SK-N-SH (cell line): ENCODE measurements around the gene C11orf68. TPM values are rescaled to one million over a fixed set of nuclear protein-coding genes. Genes with fewer than 3 reads are reported as not detected.

Experiments
- CTCF ChIA-PET: fragments of 300-600, 350-600 bp; formaldehyde crosslinking; extraction: SDS; loops from one replicate; lab custom pipeline; 2021; lab: Yijun Ruan, JAX
- POLR2A ChIA-PET: fragments of 350-600 bp; sonication (Branson Sonifier 250); formaldehyde crosslinking; extraction: SDS; loops from one replicate; lab custom pipeline; 2020; ENCODE audit warnings: antibody characterized with exemption, inconsistent platforms; lab: Yijun Ruan, JAX
- DNase-seq: peaks from one replicate; pipeline ENCODE4 v3.0.0; 2012
- H2AFZ ChIP-seq: fragments of 200-600 bp; sonication (generic); 2 replicates; pipeline ENCODE4 v1.8.1; 2016; ENCODE audit warnings: antibody characterized with exemption, mild to moderate bottlenecking, low read depth
- H3F3A ChIP-seq: fragments of 200-600 bp; sonication (generic); replicated peaks from 2 replicates; pipeline ENCODE3; 2016; ENCODE audit warnings: antibody characterized with exemption, mild to moderate bottlenecking; ENCODE audit not compliant: insufficient read depth
- H3K27ac ChIP-seq, 2 experiments: fragments of 200-500 bp in 1 of 2; fragments of 200-600 bp in 1 of 2; sonication (Bioruptor generic) in 1 of 2; sonication (generic), shearing (Covaris generic) in 1 of 2; 2 replicates each; pipeline versions ENCODE4 v1.5.1 to v1.6.1; 2014 to 2016; ENCODE audit warnings: low read depth in 2 of 2, inconsistent platforms in 1 of 2, low read length in 1 of 2, mild to moderate bottlenecking in 1 of 2, mixed read lengths in 1 of 2
- H3K27me3 ChIP-seq: fragments of 200-600 bp; sonication (generic), shearing (Covaris generic); 2 replicates; pipeline ENCODE4 v1.6.1; 2016; ENCODE audit warnings: mixed run types; ENCODE audit not compliant: insufficient read depth
- H3K36me3 ChIP-seq, 2 experiments: fragments of 200-500 bp in 1 of 2; fragments of 200-600 bp in 1 of 2; sonication (Bioruptor generic) in 1 of 2; sonication (generic) in 1 of 2; replicated peaks in 1 of 2; 2 replicates each; pipeline versions ENCODE3 to v1.5.1; 2014 to 2016; ENCODE audit warnings: low read length in 1 of 2, mild to moderate bottlenecking in 1 of 2; ENCODE audit not compliant: insufficient read depth in 2 of 2, control insufficient read depth in 1 of 2
- H3K4me1 ChIP-seq, 2 experiments: fragments of 200-500 bp in 1 of 2; fragments of 200-600 bp in 1 of 2; sonication (Bioruptor generic) in 1 of 2; sonication (generic), shearing (Covaris generic) in 1 of 2; 2 replicates each; pipeline versions ENCODE4 v1.5.1 to v1.6.1; 2014 to 2016; ENCODE audit warnings: low read depth in 1 of 2, low read length in 1 of 2, mixed run types in 1 of 2; ENCODE audit not compliant: insufficient read depth in 2 of 2, control insufficient read depth in 1 of 2
- H3K4me2 ChIP-seq: fragments of 200-600 bp; sonication (generic), shearing (Covaris generic); 2 replicates; pipeline ENCODE4 v1.6.1; 2017; ENCODE audit warnings: mixed run types
- H3K4me3 ChIP-seq, 2 experiments: fragments of 200-500 bp in 1 of 2; fragments of 200-600 bp in 1 of 2; sonication (Bioruptor generic) in 1 of 2; sonication (generic), shearing (Covaris generic) in 1 of 2; 2 replicates each; pipeline versions ENCODE4 v1.5.1 to v1.8.1; 2014 to 2016; ENCODE audit warnings: low read depth in 2 of 2, inconsistent platforms in 1 of 2, low read length in 1 of 2, mild to moderate bottlenecking in 1 of 2, mixed read lengths in 1 of 2, moderate library complexity in 1 of 2
- H3K79me2 ChIP-seq: fragments of 200-600 bp; sonication (generic); 2 replicates; pipeline ENCODE4 v1.8.1; 2017; ENCODE audit warnings: mild to moderate bottlenecking; ENCODE audit not compliant: insufficient read depth
- H3K9ac ChIP-seq: fragments of 200-600 bp; sonication (generic); 2 replicates; pipeline ENCODE4 v1.6.1; 2017; ENCODE audit warnings: mixed run types
- H3K9me2 ChIP-seq: fragments of 200-600 bp; sonication (generic); 2 replicates; pipeline ENCODE4 v1.6.1; 2017; ENCODE audit warnings: mixed run types
- H3K9me3 ChIP-seq: fragments of 200-600 bp; sonication (generic); 2 replicates; pipeline ENCODE4 v1.6.1; 2017; ENCODE audit warnings: mixed run types, mild to moderate bottlenecking, moderate library complexity
- H4K20me1 ChIP-seq: fragments of 200-600 bp; sonication (generic); 2 replicates; pipeline ENCODE4 v1.6.1; 2017; ENCODE audit warnings: mild to moderate bottlenecking, mixed run types; ENCODE audit not compliant: insufficient read depth
- CHD2 ChIP-seq: fragments of 150-350 bp; IDR thresholded peaks from 2 replicates; pipeline ENCODE4 v1.6.1; 2018; ENCODE audit warnings: low read length; ENCODE audit not compliant: partially characterized antibody
- EP300 ChIP-seq, 2 experiments: IDR thresholded peaks; 2 replicates each; pipeline versions ENCODE4 v1.4.0 to v1.6.1; 2012; ENCODE audit warnings: borderline replicate concordance in 1 of 2, low read depth in 1 of 2, low read length in 1 of 2
- EZH2phosphoT487 ChIP-seq: fragments of 200-600 bp; sonication (generic); IDR thresholded peaks from 2 replicates; pipeline ENCODE4 v1.6.1; 2017; ENCODE audit warnings: low read depth, mixed run types, mild to moderate bottlenecking, antibody characterized with exemption, moderate library complexity, borderline replicate concordance
- FOSL2 ChIP-seq: IDR thresholded peaks from 2 replicates; pipeline ENCODE4 v1.4.0; 2012; ENCODE audit warnings: low read depth, mild to moderate bottlenecking, moderate library complexity, borderline replicate concordance
- FOXJ3 ChIP-seq: sonication (generic); formaldehyde crosslinking; IDR thresholded peaks from 2 replicates; pipeline ENCODE4 v1.5.1; 2020; ENCODE audit warnings: mild to moderate bottlenecking, missing genetic modification reagents
- FOXM1 ChIP-seq: IDR thresholded peaks from 2 replicates; pipeline ENCODE4 v1.4.0; 2012; ENCODE audit warnings: low read depth, mild to moderate bottlenecking
- JUND ChIP-seq: IDR thresholded peaks from 2 replicates; pipeline ENCODE4 v1.4.0; 2012
- MXI1 ChIP-seq: IDR thresholded peaks from 2 replicates; pipeline ENCODE4 v1.6.1; 2012; ENCODE audit warnings: mild to moderate bottlenecking, low read depth, low read length, improper control_type of control experiment
- NFIC ChIP-seq: IDR thresholded peaks from 2 replicates; pipeline ENCODE4 v1.4.0; 2012; ENCODE audit warnings: borderline replicate concordance
- NRF1 ChIP-seq: IDR thresholded peaks from 2 replicates; pipeline ENCODE4 v1.6.1; 2012; ENCODE audit warnings: low read depth, mild to moderate bottlenecking, low read length
- POLR2AphosphoS5 ChIP-seq: IDR thresholded peaks from 2 replicates; pipeline ENCODE4 v1.6.1; 2012; ENCODE audit warnings: low read depth, low read length
- RAD21 ChIP-seq: IDR thresholded peaks from 2 replicates; pipeline ENCODE4 v1.6.1; 2012; ENCODE audit warnings: mild to moderate bottlenecking, low read length
- RCOR1 ChIP-seq: fragments of 150-350 bp; IDR thresholded peaks from 2 replicates; pipeline ENCODE4 v1.6.1; 2017; ENCODE audit warnings: antibody characterized with exemption, low read length
- RFX5 ChIP-seq: IDR thresholded peaks from 2 replicates; pipeline ENCODE4 v1.6.1; 2012; ENCODE audit warnings: mild to moderate bottlenecking, improper control_type of control experiment, low read length
- RXRA ChIP-seq: IDR thresholded peaks from 2 replicates; pipeline ENCODE4 v1.4.0; 2012; ENCODE audit warnings: low read depth, mild to moderate bottlenecking, borderline replicate concordance
- SIN3A ChIP-seq: IDR thresholded peaks from 2 replicates; pipeline ENCODE4 v1.6.1; 2012; ENCODE audit warnings: low read depth, mild to moderate bottlenecking, low read length, moderate library complexity, borderline replicate concordance
- SMC3 ChIP-seq: IDR thresholded peaks from 2 replicates; pipeline ENCODE4 v1.6.1; 2012; ENCODE audit warnings: low read depth, low read length, improper control_type of control experiment
- TAF1 ChIP-seq: IDR thresholded peaks from 2 replicates; pipeline ENCODE4 v1.6.1; 2012; ENCODE audit warnings: low read depth, mild to moderate bottlenecking, low read length, moderate library complexity, borderline replicate concordance
- TCF12 ChIP-seq: IDR thresholded peaks from 2 replicates; pipeline ENCODE4 v1.4.0; 2012
- TEAD4 ChIP-seq: IDR thresholded peaks from 2 replicates; pipeline ENCODE4 v1.4.0; 2012; ENCODE audit warnings: mild to moderate bottlenecking, borderline replicate concordance; ENCODE audit not compliant: insufficient read depth
- YY1 ChIP-seq: IDR thresholded peaks from 2 replicates; pipeline ENCODE4 v1.4.0; 2012; ENCODE audit warnings: low read depth, mild to moderate bottlenecking
- WGBS: methylation state at CpG from one replicate; pipeline ENCODE4 v1.1.6; 2017; ENCODE audit warnings: low lambda C conversion rate; 5-methylcytosine and 5-hydroxymethylcytosine counted together
- polyA plus RNA-seq, 3 experiments: library from polyadenylated mRNA; depleted of rRNA; stranded (reverse); fragments of >200 nt; gene quantifications; 2 replicates each; pipeline ENCODE4 v1.2.3, GENCODE V29; 2012
- TF ChIP-seq, protein P1 (sequence below): IDR thresholded peaks from 2 replicates; pipeline ENCODE4; 2012
- TF ChIP-seq, protein P2 (sequence below): fragments of 150-350 bp; IDR thresholded peaks from 2 replicates; pipeline ENCODE4 v1.6.1; 2017; ENCODE audit warnings: antibody characterized with exemption, low read length, low read depth, borderline replicate concordance
- TF ChIP-seq, protein P3 (sequence below): IDR thresholded peaks from 2 replicates; pipeline ENCODE4 v1.4.0; 2012; ENCODE audit warnings: low read depth, borderline replicate concordance
- TF ChIP-seq, protein P4 (sequence below): fragments of 200-600 bp; sonication (generic); IDR thresholded peaks from 2 replicates; pipeline ENCODE4 v1.6.1; 2017; ENCODE audit warnings: antibody characterized with exemption, mild to moderate bottlenecking, moderate library complexity
- TF ChIP-seq, protein P5 (sequence below): IDR thresholded peaks from 2 replicates; pipeline ENCODE4 v1.4.0; 2012; ENCODE audit warnings: low read depth

The C11orf68 gene
- polyA plus RNA-seq, 1 of the 3 experiments (the other 2 are of a cell fraction), result 65.3 TPM

DNA sequence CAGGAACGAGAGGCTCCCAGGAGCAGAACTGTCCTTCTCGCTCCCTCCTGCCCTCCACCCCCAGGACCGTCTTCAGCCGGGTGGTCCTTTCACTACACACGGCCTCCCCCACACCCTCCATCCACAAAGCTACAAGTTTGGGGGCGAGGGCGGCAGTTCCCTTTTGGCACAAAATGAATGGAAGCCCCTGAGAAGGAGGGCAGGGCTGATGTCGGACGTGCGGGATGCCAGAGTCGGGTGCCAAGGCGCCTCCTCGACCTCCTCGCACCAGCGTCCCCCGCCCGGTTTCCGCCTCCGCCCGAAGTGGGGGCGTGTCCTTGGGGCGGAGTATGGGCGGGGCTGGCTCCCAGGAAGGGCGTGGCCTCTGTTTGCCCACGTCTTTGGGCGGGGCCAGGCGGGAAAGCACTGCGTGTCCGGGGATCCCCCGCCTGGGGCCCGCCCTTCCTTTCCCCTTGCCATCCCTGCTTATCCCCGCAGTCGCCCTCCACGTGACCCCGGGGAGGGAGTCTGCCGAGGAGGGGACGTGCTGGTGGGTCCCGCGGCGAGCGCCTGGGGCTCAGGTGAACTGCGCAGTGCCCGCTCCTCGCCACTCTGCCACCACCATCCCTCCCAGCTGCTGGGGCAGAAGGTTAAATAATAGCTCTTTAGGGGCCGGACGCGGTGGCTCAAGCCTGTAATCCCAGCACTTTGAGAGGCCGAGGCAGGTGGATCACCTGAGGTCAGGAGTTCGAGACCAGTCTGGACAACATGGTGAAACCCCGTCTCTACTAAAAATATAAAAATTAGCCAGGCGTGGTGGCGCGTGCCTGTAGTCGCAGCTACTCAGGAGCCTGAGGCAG lies 45.3 kb downstream of the C11orf68 start:
- Histone ChIP-seq H3K4me2 (peak overlapping the region; percentile 97), H3K27me3 (no peaks in the 10 kb centered on the region), H3K79me2 (peaks cover 29% of the 10 kb centered on the region), H3K9ac (peak overlapping the region; percentile 70), H3K9me2 (no peaks in the 10 kb centered on the region), H4K20me1 (no peaks in the 10 kb centered on the region), H3K4me3 (peak overlapping the region; percentile 54 to 73), H2AFZ (peak overlapping the region; percentile 77; the same call in 1 of the 2 replicates), H3K36me3 (peaks cover 15 to 23% of the 10 kb centered on the region in 2 experiments), H3K9me3 (no peaks in the 10 kb centered on the region), H3K4me1 (peaks cover 19 to 23% of the 10 kb centered on the region in 2 experiments; a peak in 3 of 4 replicates), H3F3A (peaks cover 29% of the 10 kb centered on the region), H3K27ac (peak overlapping the region; percentile 77 to 93)
- DNase-seq, result peak; percentile 98
- POLR2A ChIA-PET, result interaction anchor here (0.5 to 1.2 kb wide), 5 partner anchors 8 to 17 kb away, joined by 3 to 7 read pairs (median 3); partner anchors contain the start of genes CCDC85B and FIBP
- 27% methylated on average over 20 of the region's 54 CpGs for WGBS
- CTCF ChIA-PET, result interaction anchor here (0.6 to 18.4 kb wide), 4 partner anchors 12 to 457 kb away, joined by 3 to 374 read pairs (median 46); partner anchors contain the start of genes CCDC85B, CTSW, FIBP and MUS81
- TF ChIP-seq TAF1 (no peak), NFIC (no peak), RAD21 (no peak), FOXM1 (no peak), CHD2 (peak; percentile 59), TEAD4 (no peak), EP300 (IDR thresholded peaks at IDR 0.05; ENCODE audit: borderline replicate concordance in 1 of 2, low read depth in 1 of 2, low read length in 1 of 2) (no peak), RXRA (peak; percentile 44; the same call in 1 of the 2 replicates), YY1 (no peak), JUND (no peak), MXI1 (peak; percentile 79), RFX5 (no peak; the same call in 1 of the 2 replicates), POLR2AphosphoS5 (peak; percentile 75), FOSL2 (no peak), RCOR1 (no peak; the same call in 1 of the 2 replicates), EZH2phosphoT487 (no peak), FOXJ3 (CRISPR knock-in tag) (no peak), SIN3A (peak; percentile 65; the same call in 1 of the 2 replicates), NRF1 (no peak), SMC3 (peak; percentile 5; the same call in 1 of the 2 replicates), TCF12 (no peak)
- TF ChIP-seq, protein P1, sequence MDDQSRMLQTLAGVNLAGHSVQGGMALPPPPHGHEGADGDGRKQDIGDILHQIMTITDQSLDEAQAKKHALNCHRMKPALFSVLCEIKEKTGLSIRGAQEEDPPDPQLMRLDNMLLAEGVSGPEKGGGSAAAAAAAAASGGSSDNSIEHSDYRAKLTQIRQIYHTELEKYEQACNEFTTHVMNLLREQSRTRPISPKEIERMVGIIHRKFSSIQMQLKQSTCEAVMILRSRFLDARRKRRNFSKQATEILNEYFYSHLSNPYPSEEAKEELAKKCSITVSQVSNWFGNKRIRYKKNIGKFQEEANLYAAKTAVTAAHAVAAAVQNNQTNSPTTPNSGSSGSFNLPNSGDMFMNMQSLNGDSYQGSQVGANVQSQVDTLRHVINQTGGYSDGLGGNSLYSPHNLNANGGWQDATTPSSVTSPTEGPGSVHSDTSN, result peak; percentile 26; the same call in 1 of the 2 replicates
- TF ChIP-seq, protein P2, sequence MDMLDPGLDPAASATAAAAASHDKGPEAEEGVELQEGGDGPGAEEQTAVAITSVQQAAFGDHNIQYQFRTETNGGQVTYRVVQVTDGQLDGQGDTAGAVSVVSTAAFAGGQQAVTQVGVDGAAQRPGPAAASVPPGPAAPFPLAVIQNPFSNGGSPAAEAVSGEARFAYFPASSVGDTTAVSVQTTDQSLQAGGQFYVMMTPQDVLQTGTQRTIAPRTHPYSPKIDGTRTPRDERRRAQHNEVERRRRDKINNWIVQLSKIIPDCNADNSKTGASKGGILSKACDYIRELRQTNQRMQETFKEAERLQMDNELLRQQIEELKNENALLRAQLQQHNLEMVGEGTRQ, result peak; percentile 78
- TF ChIP-seq, protein P3, sequence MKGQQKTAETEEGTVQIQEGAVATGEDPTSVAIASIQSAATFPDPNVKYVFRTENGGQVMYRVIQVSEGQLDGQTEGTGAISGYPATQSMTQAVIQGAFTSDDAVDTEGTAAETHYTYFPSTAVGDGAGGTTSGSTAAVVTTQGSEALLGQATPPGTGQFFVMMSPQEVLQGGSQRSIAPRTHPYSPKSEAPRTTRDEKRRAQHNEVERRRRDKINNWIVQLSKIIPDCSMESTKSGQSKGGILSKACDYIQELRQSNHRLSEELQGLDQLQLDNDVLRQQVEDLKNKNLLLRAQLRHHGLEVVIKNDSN, result peak; percentile 92
- TF ChIP-seq, protein P4, sequence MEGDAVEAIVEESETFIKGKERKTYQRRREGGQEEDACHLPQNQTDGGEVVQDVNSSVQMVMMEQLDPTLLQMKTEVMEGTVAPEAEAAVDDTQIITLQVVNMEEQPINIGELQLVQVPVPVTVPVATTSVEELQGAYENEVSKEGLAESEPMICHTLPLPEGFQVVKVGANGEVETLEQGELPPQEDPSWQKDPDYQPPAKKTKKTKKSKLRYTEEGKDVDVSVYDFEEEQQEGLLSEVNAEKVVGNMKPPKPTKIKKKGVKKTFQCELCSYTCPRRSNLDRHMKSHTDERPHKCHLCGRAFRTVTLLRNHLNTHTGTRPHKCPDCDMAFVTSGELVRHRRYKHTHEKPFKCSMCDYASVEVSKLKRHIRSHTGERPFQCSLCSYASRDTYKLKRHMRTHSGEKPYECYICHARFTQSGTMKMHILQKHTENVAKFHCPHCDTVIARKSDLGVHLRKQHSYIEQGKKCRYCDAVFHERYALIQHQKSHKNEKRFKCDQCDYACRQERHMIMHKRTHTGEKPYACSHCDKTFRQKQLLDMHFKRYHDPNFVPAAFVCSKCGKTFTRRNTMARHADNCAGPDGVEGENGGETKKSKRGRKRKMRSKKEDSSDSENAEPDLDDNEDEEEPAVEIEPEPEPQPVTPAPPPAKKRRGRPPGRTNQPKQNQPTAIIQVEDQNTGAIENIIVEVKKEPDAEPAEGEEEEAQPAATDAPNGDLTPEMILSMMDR, result no peak
- TF ChIP-seq, protein P5, sequence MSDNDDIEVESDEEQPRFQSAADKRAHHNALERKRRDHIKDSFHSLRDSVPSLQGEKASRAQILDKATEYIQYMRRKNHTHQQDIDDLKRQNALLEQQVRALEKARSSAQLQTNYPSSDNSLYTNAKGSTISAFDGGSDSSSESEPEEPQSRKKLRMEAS, result peak; percentile 82; the same call in 1 of the 2 replicates
